HCT116 (cell line): Measurements from ENCODE around the gene CTIF. TPM values are rescaled to one million over a fixed set of nuclear protein-coding genes. Genes with fewer than 3 reads are reported as not detected.

ENCODE experiments used
- ATAC-seq: fragments of 200-7000 bp; cut with Tn5 transposase; 2 replicates; pipeline ENCODE4 v1.9.1; 2020; ENCODE audit warnings: mild to moderate bottlenecking, moderate library complexity
- BruUV-seq: library from RNA; stranded (reverse); fragments of 400-500 nt; replicated peaks from 2 replicates; lab custom pipeline; 2021; lab: Mats Ljungman, UMichigan
- CTCF ChIA-PET: fragments of 300-600 bp; sonication (Branson Sonifier 250); formaldehyde crosslinking; loops from one replicate; lab custom pipeline; 2021; ENCODE audit warnings: antibody characterized with exemption; lab: Charles Lee
- POLR2A ChIA-PET: fragments of 300-600, 350-600 bp; sonication (Branson Sonifier 250); formaldehyde crosslinking; loops from one replicate; lab custom pipeline; 2021; ENCODE audit warnings: antibody characterized with exemption; lab: Charles Lee
- RAD21 ChIA-PET, 2 experiments: fragments of 300-600 bp; sonication (Branson Sonifier 250); formaldehyde crosslinking; loops; one replicate each; lab custom pipeline; 2023; ENCODE audit warnings: low total read pairs in 2 of 2; ENCODE audit not compliant: uncharacterized antibody in 2 of 2, unreplicated experiment in 2 of 2, low non-redundant PET in 1 of 2; lab: Charles Lee
- DNase-seq: peaks from one replicate; pipeline ENCODE4 v3.0.0-alpha.2; 2010; ENCODE audit warnings: low read depth, low spot score
- H2AFZ ChIP-seq: fragments of 200-600 bp; shearing (Covaris generic), sonication (generic); 2 replicates; pipeline ENCODE4 v1.6.1; 2017; ENCODE audit warnings: low read depth, mixed run types, mixed read lengths, antibody characterized with exemption, low read length; ENCODE audit not compliant: poor library complexity, severe bottlenecking
- H3K27ac ChIP-seq: 2 replicates; pipeline ENCODE4 v1.5.1; 2012; ENCODE audit warnings: low read depth, low read length
- H3K27me3 ChIP-seq: fragments of 200-600 bp; sonication (generic); 2 replicates; pipeline ENCODE4 v1.6.1; 2016; ENCODE audit warnings: mixed run types, low read length, mixed read lengths; ENCODE audit not compliant: insufficient read depth
- H3K36me3 ChIP-seq, 2 experiments: fragments of 200-500 bp in 1 of 2; fragments of 200-600 bp in 1 of 2; sonication (Bioruptor generic) in 1 of 2; sonication (generic) in 1 of 2; 2 replicates each; pipeline versions ENCODE4 v1.5.1 to v1.6.1; 2014 to 2016; ENCODE audit warnings: low read length in 2 of 2, inconsistent platforms in 1 of 2, mixed read lengths in 1 of 2, mixed run types in 1 of 2; ENCODE audit not compliant: insufficient read depth in 2 of 2, control insufficient read depth in 1 of 2
- H3K4me1 ChIP-seq, 2 experiments: fragments of 200-600 bp in 1 of 2; sonication (generic) in 1 of 2; 2 replicates each; pipeline versions ENCODE4 v1.5.1 to v1.6.1; 2012 to 2017; ENCODE audit warnings: low read length in 2 of 2, inconsistent platforms in 1 of 2, mild to moderate bottlenecking in 1 of 2, mixed read lengths in 1 of 2, mixed run types in 1 of 2, moderate library complexity in 1 of 2; ENCODE audit not compliant: insufficient read depth in 2 of 2, control insufficient read depth in 1 of 2
- H3K4me2 ChIP-seq: fragments of 200-600 bp; sonication (generic); 2 replicates; pipeline ENCODE4 v1.6.1; 2017; ENCODE audit warnings: mixed run types, low read length, mixed read lengths
- H3K4me3 ChIP-seq, 2 experiments: fragments of 200-600 bp in 1 of 2; sonication (generic) in 1 of 2; replicated peaks in 1 of 2; 2 replicates each; pipeline ENCODE4 v1.5.1; 2011 to 2016; ENCODE audit warnings: low read length in 2 of 2, control low read depth in 1 of 2, low read depth in 1 of 2, mild to moderate bottlenecking in 1 of 2, mixed read lengths in 1 of 2, mixed run types in 1 of 2
- H3K79me2 ChIP-seq: fragments of 200-600 bp; sonication (generic); 2 replicates; pipeline ENCODE4 v1.6.1; 2017; ENCODE audit warnings: mild to moderate bottlenecking, mixed run types, low read length, moderate library complexity, mixed read lengths; ENCODE audit not compliant: insufficient read depth
- H3K9ac ChIP-seq: fragments of 200-600 bp; sonication (generic); 2 replicates; pipeline ENCODE4 v1.6.1; 2016; ENCODE audit warnings: low read length, mixed read lengths
- H3K9me2 ChIP-seq: fragments of 200-600 bp; sonication (generic), shearing (Covaris generic); 2 replicates; pipeline ENCODE4 v1.6.1; 2017; ENCODE audit warnings: mixed run types, mild to moderate bottlenecking, moderate library complexity; ENCODE audit not compliant: insufficient read depth
- H3K9me3 ChIP-seq, 2 experiments: fragments of 200-500 bp in 1 of 2; fragments of 200-600 bp in 1 of 2; sonication (Bioruptor generic) in 1 of 2; sonication (generic) in 1 of 2; 2 replicates each; pipeline ENCODE4 v1.6.1; 2014 to 2017; ENCODE audit warnings: low read length in 2 of 2, mixed read lengths in 2 of 2, inconsistent platforms in 1 of 2, low read depth in 1 of 2, mild to moderate bottlenecking in 1 of 2, mixed run types in 1 of 2, moderate library complexity in 1 of 2; ENCODE audit not compliant: control insufficient read depth in 1 of 2, insufficient read depth in 1 of 2
- H4K20me1 ChIP-seq: fragments of 200-600 bp; sonication (generic), shearing (Covaris generic); 2 replicates; pipeline ENCODE4 v1.6.1; 2017; ENCODE audit warnings: mixed run types, mild to moderate bottlenecking, moderate library complexity; ENCODE audit not compliant: insufficient read depth
- ELF1 ChIP-seq: IDR thresholded peaks from 2 replicates; pipeline ENCODE4 v1.6.1; 2012; ENCODE audit warnings: low read depth, borderline replicate concordance
- EZH2phosphoT487 ChIP-seq: fragments of 200-600 bp; IDR thresholded peaks from 2 replicates; pipeline ENCODE4 v1.6.1; 2018; ENCODE audit warnings: antibody characterized with exemption, borderline replicate concordance
- FOSL1 ChIP-seq: IDR thresholded peaks from 2 replicates; pipeline ENCODE4 v1.6.1; 2012; ENCODE audit warnings: low read depth
- JUND ChIP-seq: IDR thresholded peaks from 2 replicates; pipeline ENCODE4 v1.6.1; 2012
- POLR2A ChIP-seq: IDR thresholded peaks from 2 replicates; pipeline ENCODE4 v1.7.0; 2011; ENCODE audit warnings: borderline replicate concordance; ENCODE audit not compliant: insufficient read depth, insufficient read length; ENCODE audit errors: extremely low read depth
- ZNF274 ChIP-seq: fragments of 200-500 bp; sonication (Bioruptor generic); IDR thresholded peaks from 2 replicates; pipeline ENCODE4 v1.6.1; 2014; ENCODE audit warnings: mild to moderate bottlenecking, low read depth, low read length, inconsistent platforms
- intact Hi-C: fragments of 100-400 bp; cut with micrococcal nuclease; formaldehyde crosslinking; loops from 2 replicates; pipeline ENCODE4 v1.10.0; 2022
- total RNA-seq: library from RNA; stranded (reverse); gene quantifications from one replicate; pipeline ENCODE4 v1.2.1, GENCODE V29; 2021; ENCODE audit not compliant: unreplicated experiment

CTIF gene
- total RNA-seq, 1 experiment from 2014 or later: 19.7 TPM

DNA sequence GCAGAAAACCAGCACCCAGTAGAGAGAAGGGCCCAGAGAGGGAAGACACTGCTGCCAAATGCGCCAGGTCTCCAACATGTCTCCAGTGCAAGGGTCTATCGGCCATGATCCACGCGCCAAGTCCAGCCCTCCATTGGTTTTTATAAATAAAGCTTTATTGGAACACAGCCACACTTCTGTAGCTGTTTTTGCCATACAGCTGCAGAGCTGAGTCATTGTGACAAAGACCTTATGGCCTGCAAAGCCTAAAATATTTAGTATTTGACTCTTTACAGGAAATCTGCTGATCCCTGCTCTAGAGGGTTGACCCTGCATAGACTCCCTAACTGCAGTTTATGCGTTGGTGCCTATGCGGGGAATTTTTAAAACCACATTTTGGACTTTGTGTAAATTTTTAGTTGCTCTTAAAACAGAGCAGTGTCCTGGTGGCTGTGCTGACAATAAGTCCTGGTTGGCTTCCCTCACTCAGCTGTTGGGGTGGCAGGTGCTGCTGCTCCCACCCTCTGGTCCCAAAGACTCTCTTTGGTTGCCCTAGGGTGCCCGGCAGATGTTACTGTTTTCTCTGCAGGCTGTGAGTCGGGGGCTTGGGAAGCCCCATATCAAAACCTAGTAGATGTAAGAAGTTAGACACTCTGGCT, 154.9 kb downstream of the CTIF start:
- no TSS peak for BruUV-seq
- intact Hi-C loops: no loop called here
- RAD21 ChIA-PET: no interaction called here

DNA sequence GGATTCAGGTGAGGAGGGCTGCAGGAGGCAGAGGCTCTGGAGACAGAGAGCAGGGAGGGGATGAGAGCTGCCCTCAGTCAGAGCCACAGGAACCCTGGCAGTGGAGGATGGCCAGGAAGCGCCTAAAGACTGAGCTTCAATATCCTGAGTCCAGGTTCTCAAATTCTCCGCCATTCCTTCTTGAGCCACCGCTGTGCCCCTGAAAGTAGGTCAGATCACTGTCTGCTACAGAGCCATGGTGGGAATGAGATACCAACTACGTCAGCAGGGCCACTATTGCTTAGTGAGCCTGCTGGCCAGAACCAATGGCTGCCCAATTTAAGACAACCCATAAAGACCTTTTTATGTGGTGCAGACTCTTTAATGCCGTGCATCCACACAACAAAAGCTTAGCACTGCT, 155.5 kb downstream of the CTIF start:
- BruUV-seq: no TSS peak

More for the DNA sequence above, 154.9 kb downstream of the CTIF start:
- H3K4me3 ChIP-seq: no peak overlapping the region
- no peak overlapping the region for H3K9ac ChIP-seq
- no peak overlapping the region for H2AFZ ChIP-seq
- no peak overlapping the region for H3K27ac ChIP-seq
- H3K27me3 ChIP-seq: no peaks in the 10 kb centered on the region
- H3K9me3 ChIP-seq: no peaks in the 10 kb centered on the region
- H4K20me1 ChIP-seq: no peaks in the 10 kb centered on the region
- no peak for ATAC-seq
- peaks cover 0 to 4% of the 10 kb centered on the region in 2 experiments; a peak in 1 of 4 replicates for H3K4me1 ChIP-seq
- ChIA-PET POLR2A (no interaction called here), CTCF (no interaction called here)
- no peaks in the 10 kb centered on the region for H3K9me2 ChIP-seq
- TF ChIP-seq ZNF274 (no peak), ELF1 (no peak), EZH2phosphoT487 (no peak), POLR2A (no peak), FOSL1 (no peak)
- no peaks in the 10 kb centered on the region for H3K36me3 ChIP-seq
- H3K4me2 ChIP-seq: no peak overlapping the region
- H3K79me2 ChIP-seq: no peaks in the 10 kb centered on the region
- no peak for DNase-seq

More for the DNA sequence above, 155.5 kb downstream of the CTIF start:
- Histone ChIP-seq H3K9me3 (no peaks in the 10 kb centered on the region), H3K4me2 (no peak overlapping the region), H3K27me3 (no peaks in the 10 kb centered on the region), H3K9me2 (no peaks in the 10 kb centered on the region), H3K79me2 (no peaks in the 10 kb centered on the region), H2AFZ (no peak overlapping the region), H3K4me1 (peaks cover 0 to 4% of the 10 kb centered on the region in 2 experiments; a peak in 1 of 4 replicates), H3K4me3 (no peak overlapping the region), H3K27ac (no peak overlapping the region), H4K20me1 (no peaks in the 10 kb centered on the region)
- ATAC-seq (no peak), DNase-seq (no peak)
- POLR2A ChIA-PET: no interaction called here
- intact Hi-C loops: no loop called here
- RAD21 ChIA-PET: no interaction called here
- no peak for TF ChIP-seq ELF1
- TF ChIP-seq JUND: no peak
- TF ChIP-seq, all 23 proteins: peak for 0
- no peaks in the 10 kb centered on the region for H3K36me3 ChIP-seq
- CTCF ChIA-PET: no interaction called here
- no peak overlapping the region for H3K9ac ChIP-seq
